ENCODE data around the gene KRT77.
"Not testable (repeated sequence)": the region's sequence is repeated elsewhere in the genome, so short reads cannot be mapped to it uniquely, and the experiment has no call there.

DNA sequence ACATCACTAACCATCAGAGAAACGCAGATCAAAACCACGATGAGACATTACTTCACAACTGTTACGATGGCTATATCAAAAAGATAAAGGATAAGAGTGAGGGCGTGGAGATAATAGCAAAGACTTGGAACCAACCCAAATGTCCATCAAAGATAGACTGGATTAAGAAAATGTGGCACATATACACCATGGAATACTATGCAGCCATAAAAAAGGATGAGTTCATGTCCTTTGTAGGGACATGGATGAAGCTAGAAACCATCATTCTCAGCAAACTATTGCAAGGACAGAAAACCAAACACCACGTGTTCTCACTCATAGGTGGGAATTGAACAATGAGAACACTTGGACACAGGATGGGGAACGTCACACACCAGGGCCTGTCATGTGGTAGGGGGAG, 8.8 kb upstream of the KRT77 start:
- TF ChIP-seq, protein P1, sequence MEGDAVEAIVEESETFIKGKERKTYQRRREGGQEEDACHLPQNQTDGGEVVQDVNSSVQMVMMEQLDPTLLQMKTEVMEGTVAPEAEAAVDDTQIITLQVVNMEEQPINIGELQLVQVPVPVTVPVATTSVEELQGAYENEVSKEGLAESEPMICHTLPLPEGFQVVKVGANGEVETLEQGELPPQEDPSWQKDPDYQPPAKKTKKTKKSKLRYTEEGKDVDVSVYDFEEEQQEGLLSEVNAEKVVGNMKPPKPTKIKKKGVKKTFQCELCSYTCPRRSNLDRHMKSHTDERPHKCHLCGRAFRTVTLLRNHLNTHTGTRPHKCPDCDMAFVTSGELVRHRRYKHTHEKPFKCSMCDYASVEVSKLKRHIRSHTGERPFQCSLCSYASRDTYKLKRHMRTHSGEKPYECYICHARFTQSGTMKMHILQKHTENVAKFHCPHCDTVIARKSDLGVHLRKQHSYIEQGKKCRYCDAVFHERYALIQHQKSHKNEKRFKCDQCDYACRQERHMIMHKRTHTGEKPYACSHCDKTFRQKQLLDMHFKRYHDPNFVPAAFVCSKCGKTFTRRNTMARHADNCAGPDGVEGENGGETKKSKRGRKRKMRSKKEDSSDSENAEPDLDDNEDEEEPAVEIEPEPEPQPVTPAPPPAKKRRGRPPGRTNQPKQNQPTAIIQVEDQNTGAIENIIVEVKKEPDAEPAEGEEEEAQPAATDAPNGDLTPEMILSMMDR (conservative IDR thresholded peaks at IDR 0.05) = not testable (repeated sequence)
- not testable (repeated sequence) for TF ChIP-seq ZFX (IDR thresholded peaks at IDR 0.05)
